HEK293 (cell line): Measurements from ENCODE around the gene C5orf47.

ENCODE experiments used
- GLIS1 ChIP-seq: fragments of 450-650 bp; formaldehyde crosslinking; IDR thresholded peaks from 2 replicates; pipeline ENCODE4 v1.5.1; 2016; ENCODE audit warnings: missing biosample characterization, missing genetic modification characterization
- IKZF3 ChIP-seq: fragments of 450-650 bp; IDR thresholded peaks from 2 replicates; pipeline ENCODE4 v1.5.0; 2018; ENCODE audit warnings: missing biosample characterization, mild to moderate bottlenecking, missing genetic modification characterization, moderate library complexity
- KLF10 ChIP-seq: fragments of 450-650 bp; IDR thresholded peaks from 2 replicates; pipeline ENCODE4 v1.5.1; 2018; ENCODE audit warnings: missing biosample characterization, mild to moderate bottlenecking, missing genetic modification characterization
- RBAK ChIP-seq: fragments of 450-650 bp; formaldehyde crosslinking; IDR thresholded peaks from 2 replicates; pipeline ENCODE4 v1.5.1; 2016; ENCODE audit warnings: missing biosample characterization, missing genetic modification characterization
- ZFP37 ChIP-seq: fragments of 450-650 bp; formaldehyde crosslinking; IDR thresholded peaks from 2 replicates; pipeline ENCODE4 v1.5.1; 2016; ENCODE audit warnings: missing biosample characterization, missing genetic modification characterization
- ZNF157 ChIP-seq: fragments of 450-650 bp; formaldehyde crosslinking; IDR thresholded peaks from 2 replicates; pipeline ENCODE4 v1.5.1; 2016; ENCODE audit warnings: missing biosample characterization, missing genetic modification characterization
- ZNF16 ChIP-seq: fragments of 450-650 bp; formaldehyde crosslinking; IDR thresholded peaks from 2 replicates; pipeline ENCODE4 v1.5.1; 2016; ENCODE audit warnings: low read depth, missing biosample characterization, missing genetic modification characterization
- ZNF266 ChIP-seq: fragments of 450-650 bp; formaldehyde crosslinking; IDR thresholded peaks from 2 replicates; pipeline ENCODE4 v1.5.1; 2016; ENCODE audit warnings: missing biosample characterization, missing genetic modification characterization, low read depth
- ZNF335 ChIP-seq: fragments of 450-650 bp; formaldehyde crosslinking; conservative IDR thresholded peaks from 2 replicates; pipeline ENCODE4 v1.5.1; 2016; ENCODE audit warnings: missing biosample characterization, missing genetic modification characterization
- ZNF341 ChIP-seq: fragments of 450-650 bp; formaldehyde crosslinking; IDR thresholded peaks from 2 replicates; pipeline ENCODE4; 2016; ENCODE audit warnings: low read depth, missing biosample characterization, missing genetic modification characterization
- ZNF560 ChIP-seq: fragments of 450-650 bp; formaldehyde crosslinking; IDR thresholded peaks from 2 replicates; pipeline ENCODE4 v1.5.1; 2017; ENCODE audit warnings: missing biosample characterization, missing genetic modification characterization, borderline replicate concordance
- ZNF76 ChIP-seq: fragments of 450-650 bp; formaldehyde crosslinking; IDR thresholded peaks from 2 replicates; pipeline ENCODE4; 2016; ENCODE audit warnings: low read depth, missing biosample characterization, missing genetic modification characterization, borderline replicate concordance
- ZNF776 ChIP-seq: fragments of 450-650 bp; formaldehyde crosslinking; IDR thresholded peaks from 2 replicates; pipeline ENCODE4 v1.5.0; 2017; ENCODE audit warnings: missing biosample characterization, missing genetic modification characterization, borderline replicate concordance
- ZNF792 ChIP-seq: fragments of 450-650 bp; formaldehyde crosslinking; IDR thresholded peaks from 2 replicates; pipeline ENCODE4 v1.5.1; 2016; ENCODE audit warnings: missing biosample characterization, missing genetic modification characterization
- ZSCAN30 ChIP-seq: fragments of 450-650 bp; IDR thresholded peaks from 2 replicates; pipeline ENCODE4 v1.5.1; 2018; ENCODE audit warnings: missing biosample characterization, mild to moderate bottlenecking, missing genetic modification characterization, moderate library complexity
- TF ChIP-seq, protein P1 (sequence below): fragments of 450-650 bp; formaldehyde crosslinking; IDR thresholded peaks from 2 replicates; pipeline ENCODE4 v1.5.1; 2016; ENCODE audit warnings: missing biosample characterization, missing genetic modification characterization
- TF ChIP-seq, protein P2 (sequence below): fragments of 450-650 bp; formaldehyde crosslinking; IDR thresholded peaks from 2 replicates; pipeline ENCODE4 v1.5.1; 2017; ENCODE audit warnings: missing biosample characterization, missing genetic modification characterization
- TF ChIP-seq, protein P3 (sequence below): fragments of 450-650 bp; formaldehyde crosslinking; IDR thresholded peaks from 2 replicates; pipeline ENCODE4 v1.5.1; 2017; ENCODE audit warnings: missing biosample characterization, missing genetic modification characterization
- TF ChIP-seq, protein P4 (sequence below): fragments of 450-650 bp; formaldehyde crosslinking; IDR thresholded peaks from 2 replicates; pipeline ENCODE4 v1.5.1; 2016; ENCODE audit warnings: missing biosample characterization, missing genetic modification characterization
- TF ChIP-seq, protein P5 (sequence below): fragments of 450-650 bp; formaldehyde crosslinking; IDR thresholded peaks from 2 replicates; pipeline ENCODE4 v1.5.1; 2016; ENCODE audit warnings: missing biosample characterization, missing genetic modification characterization
- TF ChIP-seq, protein P6 (sequence below): fragments of 450-650 bp; formaldehyde crosslinking; IDR thresholded peaks from 2 replicates; pipeline ENCODE4 v1.5.1; 2016; ENCODE audit warnings: missing biosample characterization, missing genetic modification characterization
- TF ChIP-seq, protein P7 (sequence below): fragments of 450-650 bp; formaldehyde crosslinking; IDR thresholded peaks from 2 replicates; pipeline ENCODE4; 2016; ENCODE audit warnings: missing biosample characterization, missing genetic modification characterization
- TF ChIP-seq, protein P8 (sequence below): fragments of 450-650 bp; formaldehyde crosslinking; IDR thresholded peaks from 2 replicates; pipeline ENCODE4 v1.5.1; 2016; ENCODE audit warnings: missing biosample characterization, missing genetic modification characterization

C5orf47 gene

DNA sequence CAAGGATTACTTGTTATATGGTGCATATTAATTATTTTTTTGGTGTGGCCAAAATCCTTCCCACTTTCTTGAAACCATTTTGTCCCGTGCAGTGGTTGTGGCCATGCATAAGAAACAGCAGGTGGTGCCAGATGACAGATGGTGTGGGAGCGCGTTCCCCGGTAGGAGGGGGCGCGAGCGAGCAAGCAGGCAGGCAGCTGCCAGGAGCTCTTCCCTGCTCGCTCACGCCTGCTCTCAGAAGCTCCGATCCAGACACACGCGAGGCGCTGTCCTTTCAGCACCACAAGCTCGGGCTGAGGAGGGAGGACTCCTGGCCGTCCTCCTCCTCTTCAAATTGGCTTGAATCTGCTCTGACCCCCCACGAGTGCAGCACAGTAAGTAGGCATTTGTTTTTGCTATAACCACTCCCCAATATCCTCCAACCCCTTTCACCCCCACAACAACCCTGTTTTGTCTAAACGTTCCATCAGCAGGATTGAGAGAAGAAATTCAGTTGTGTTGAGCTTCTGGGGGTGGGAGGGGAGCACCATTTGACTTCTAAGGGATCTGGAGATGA lies 56.6 kb downstream of the C5orf47 start, which contains the start of gene NSG2 (continued):
- TF ChIP-seq, protein P1, sequence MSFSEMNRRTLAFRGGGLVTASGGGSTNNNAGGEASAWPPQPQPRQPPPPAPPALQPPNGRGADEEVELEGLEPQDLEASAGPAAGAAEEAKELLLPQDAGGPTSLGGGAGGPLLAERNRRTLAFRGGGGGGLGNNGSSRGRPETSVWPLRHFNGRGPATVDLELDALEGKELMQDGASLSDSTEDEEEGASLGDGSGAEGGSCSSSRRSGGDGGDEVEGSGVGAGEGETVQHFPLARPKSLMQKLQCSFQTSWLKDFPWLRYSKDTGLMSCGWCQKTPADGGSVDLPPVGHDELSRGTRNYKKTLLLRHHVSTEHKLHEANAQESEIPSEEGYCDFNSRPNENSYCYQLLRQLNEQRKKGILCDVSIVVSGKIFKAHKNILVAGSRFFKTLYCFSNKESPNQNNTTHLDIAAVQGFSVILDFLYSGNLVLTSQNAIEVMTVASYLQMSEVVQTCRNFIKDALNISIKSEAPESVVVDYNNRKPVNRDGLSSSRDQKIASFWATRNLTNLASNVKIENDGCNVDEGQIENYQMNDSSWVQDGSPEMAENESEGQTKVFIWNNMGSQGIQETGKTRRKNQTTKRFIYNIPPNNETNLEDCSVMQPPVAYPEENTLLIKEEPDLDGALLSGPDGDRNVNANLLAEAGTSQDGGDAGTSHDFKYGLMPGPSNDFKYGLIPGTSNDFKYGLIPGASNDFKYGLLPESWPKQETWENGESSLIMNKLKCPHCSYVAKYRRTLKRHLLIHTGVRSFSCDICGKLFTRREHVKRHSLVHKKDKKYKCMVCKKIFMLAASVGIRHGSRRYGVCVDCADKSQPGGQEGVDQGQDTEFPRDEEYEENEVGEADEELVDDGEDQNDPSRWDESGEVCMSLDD (tag by site-specific recombination): no peak
- TF ChIP-seq, protein P2, sequence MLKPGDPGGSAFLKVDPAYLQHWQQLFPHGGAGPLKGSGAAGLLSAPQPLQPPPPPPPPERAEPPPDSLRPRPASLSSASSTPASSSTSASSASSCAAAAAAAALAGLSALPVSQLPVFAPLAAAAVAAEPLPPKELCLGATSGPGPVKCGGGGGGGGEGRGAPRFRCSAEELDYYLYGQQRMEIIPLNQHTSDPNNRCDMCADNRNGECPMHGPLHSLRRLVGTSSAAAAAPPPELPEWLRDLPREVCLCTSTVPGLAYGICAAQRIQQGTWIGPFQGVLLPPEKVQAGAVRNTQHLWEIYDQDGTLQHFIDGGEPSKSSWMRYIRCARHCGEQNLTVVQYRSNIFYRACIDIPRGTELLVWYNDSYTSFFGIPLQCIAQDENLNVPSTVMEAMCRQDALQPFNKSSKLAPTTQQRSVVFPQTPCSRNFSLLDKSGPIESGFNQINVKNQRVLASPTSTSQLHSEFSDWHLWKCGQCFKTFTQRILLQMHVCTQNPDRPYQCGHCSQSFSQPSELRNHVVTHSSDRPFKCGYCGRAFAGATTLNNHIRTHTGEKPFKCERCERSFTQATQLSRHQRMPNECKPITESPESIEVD (tag by site-specific recombination): no peak
- TF ChIP-seq ZFP37 (tag by site-specific recombination) (no peak), ZNF335 (tag by site-specific recombination) (0 out of 2 replicates have a peak, but pooled peaks have one; percentile 31), IKZF3 (tag by site-specific recombination) (peak; percentile 59; the same call in 1 of the 2 replicates), ZNF776 (tag by site-specific recombination) (no peak), ZNF560 (tag by site-specific recombination) (no peak), KLF10 (tag by site-specific recombination) (no peak), ZNF792 (tag by site-specific recombination) (no peak), ZNF76 (tag by site-specific recombination) (no peak), RBAK (tag by site-specific recombination) (no peak), ZNF157 (tag by site-specific recombination) (no peak), ZNF341 (peak; percentile 96), ZSCAN30 (tag by site-specific recombination) (peak; percentile 94), GLIS1 (tag by site-specific recombination) (peak; percentile 60), ZNF266 (tag by site-specific recombination) (no peak), ZNF16 (tag by site-specific recombination) (no peak)
- TF ChIP-seq, protein P3, sequence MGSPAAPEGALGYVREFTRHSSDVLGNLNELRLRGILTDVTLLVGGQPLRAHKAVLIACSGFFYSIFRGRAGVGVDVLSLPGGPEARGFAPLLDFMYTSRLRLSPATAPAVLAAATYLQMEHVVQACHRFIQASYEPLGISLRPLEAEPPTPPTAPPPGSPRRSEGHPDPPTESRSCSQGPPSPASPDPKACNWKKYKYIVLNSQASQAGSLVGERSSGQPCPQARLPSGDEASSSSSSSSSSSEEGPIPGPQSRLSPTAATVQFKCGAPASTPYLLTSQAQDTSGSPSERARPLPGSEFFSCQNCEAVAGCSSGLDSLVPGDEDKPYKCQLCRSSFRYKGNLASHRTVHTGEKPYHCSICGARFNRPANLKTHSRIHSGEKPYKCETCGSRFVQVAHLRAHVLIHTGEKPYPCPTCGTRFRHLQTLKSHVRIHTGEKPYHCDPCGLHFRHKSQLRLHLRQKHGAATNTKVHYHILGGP (tag by site-specific recombination): no peak
- TF ChIP-seq, protein P4, sequence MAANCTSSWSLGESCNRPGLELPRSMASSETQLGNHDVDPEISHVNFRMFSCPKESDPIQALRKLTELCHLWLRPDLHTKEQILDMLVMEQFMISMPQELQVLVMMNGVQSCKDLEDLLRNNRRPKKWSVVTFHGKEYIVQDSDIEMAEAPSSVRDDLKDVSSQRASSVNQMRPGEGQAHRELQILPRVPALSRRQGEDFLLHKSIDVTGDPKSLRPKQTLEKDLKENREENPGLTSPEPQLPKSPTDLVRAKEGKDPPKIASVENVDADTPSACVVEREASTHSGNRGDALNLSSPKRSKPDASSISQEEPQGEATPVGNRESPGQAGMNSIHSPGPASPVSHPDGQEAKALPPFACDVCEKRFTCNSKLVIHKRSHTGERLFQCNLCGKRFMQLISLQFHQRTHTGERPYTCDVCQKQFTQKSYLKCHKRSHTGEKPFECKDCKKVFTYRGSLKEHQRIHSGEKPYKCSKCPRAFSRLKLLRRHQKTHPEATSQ: no peak
- TF ChIP-seq, protein P5, sequence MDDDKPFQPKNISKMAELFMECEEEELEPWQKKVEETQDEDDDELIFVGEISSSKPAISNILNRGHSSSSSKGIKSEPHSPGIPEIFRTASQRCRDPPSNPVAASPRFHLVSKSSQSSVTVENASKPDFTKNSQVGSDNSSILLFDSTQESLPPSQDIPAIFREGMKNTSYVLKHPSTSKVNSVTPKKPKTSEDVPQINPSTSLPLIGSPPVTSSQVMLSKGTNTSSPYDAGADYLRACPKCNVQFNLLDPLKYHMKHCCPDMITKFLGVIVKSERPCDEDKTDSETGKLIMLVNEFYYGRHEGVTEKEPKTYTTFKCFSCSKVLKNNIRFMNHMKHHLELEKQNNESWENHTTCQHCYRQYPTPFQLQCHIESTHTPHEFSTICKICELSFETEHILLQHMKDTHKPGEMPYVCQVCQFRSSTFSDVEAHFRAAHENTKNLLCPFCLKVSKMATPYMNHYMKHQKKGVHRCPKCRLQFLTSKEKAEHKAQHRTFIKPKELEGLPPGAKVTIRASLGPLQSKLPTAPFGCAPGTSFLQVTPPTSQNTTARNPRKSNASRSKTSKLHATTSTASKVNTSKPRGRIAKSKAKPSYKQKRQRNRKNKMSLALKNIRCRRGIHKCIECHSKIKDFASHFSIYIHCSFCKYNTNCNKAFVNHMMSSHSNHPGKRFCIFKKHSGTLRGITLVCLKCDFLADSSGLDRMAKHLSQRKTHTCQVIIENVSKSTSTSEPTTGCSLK (tag by site-specific recombination): no peak
- TF ChIP-seq, protein P6, sequence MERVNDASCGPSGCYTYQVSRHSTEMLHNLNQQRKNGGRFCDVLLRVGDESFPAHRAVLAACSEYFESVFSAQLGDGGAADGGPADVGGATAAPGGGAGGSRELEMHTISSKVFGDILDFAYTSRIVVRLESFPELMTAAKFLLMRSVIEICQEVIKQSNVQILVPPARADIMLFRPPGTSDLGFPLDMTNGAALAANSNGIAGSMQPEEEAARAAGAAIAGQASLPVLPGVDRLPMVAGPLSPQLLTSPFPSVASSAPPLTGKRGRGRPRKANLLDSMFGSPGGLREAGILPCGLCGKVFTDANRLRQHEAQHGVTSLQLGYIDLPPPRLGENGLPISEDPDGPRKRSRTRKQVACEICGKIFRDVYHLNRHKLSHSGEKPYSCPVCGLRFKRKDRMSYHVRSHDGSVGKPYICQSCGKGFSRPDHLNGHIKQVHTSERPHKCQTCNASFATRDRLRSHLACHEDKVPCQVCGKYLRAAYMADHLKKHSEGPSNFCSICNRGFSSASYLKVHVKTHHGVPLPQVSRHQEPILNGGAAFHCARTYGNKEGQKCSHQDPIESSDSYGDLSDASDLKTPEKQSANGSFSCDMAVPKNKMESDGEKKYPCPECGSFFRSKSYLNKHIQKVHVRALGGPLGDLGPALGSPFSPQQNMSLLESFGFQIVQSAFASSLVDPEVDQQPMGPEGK (tag by site-specific recombination): no peak
- TF ChIP-seq, protein P7, sequence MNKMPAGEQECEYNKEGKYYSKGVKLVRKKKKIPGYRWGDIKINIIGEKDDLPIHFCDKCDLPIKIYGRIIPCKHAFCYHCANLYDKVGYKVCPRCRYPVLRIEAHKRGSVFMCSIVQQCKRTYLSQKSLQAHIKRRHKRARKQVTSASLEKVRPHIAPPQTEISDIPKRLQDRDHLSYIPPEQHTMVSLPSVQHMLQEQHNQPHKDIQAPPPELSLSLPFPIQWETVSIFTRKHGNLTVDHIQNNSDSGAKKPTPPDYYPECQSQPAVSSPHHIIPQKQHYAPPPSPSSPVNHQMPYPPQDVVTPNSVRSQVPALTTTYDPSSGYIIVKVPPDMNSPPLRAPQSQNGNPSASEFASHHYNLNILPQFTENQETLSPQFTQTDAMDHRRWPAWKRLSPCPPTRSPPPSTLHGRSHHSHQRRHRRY (tag by site-specific recombination): no peak
- TF ChIP-seq, protein P8, sequence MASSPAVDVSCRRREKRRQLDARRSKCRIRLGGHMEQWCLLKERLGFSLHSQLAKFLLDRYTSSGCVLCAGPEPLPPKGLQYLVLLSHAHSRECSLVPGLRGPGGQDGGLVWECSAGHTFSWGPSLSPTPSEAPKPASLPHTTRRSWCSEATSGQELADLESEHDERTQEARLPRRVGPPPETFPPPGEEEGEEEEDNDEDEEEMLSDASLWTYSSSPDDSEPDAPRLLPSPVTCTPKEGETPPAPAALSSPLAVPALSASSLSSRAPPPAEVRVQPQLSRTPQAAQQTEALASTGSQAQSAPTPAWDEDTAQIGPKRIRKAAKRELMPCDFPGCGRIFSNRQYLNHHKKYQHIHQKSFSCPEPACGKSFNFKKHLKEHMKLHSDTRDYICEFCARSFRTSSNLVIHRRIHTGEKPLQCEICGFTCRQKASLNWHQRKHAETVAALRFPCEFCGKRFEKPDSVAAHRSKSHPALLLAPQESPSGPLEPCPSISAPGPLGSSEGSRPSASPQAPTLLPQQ (tag by site-specific recombination): peak; percentile 32; the same call in 1 of the 2 replicates
